HCT116 (cell line): ENCODE data around the gene HEG1. TPM values are rescaled to one million over a fixed set of nuclear protein-coding genes. Genes with fewer than 3 reads are reported as not detected.

Experiments used
- ATAC-seq: fragments of 200-7000 bp; cut with Tn5 transposase; 2 replicates; pipeline ENCODE4 v1.9.1; 2020; ENCODE audit warnings: mild to moderate bottlenecking, moderate library complexity
- BruUV-seq: library from RNA; stranded (reverse); fragments of 400-500 nt; replicated peaks from 2 replicates; lab custom pipeline; 2021; lab: Mats Ljungman, UMichigan
- CTCF ChIA-PET: fragments of 300-600 bp; sonication (Branson Sonifier 250); formaldehyde crosslinking; loops from one replicate; lab custom pipeline; 2021; ENCODE audit warnings: antibody characterized with exemption; lab: Charles Lee
- POLR2A ChIA-PET: fragments of 300-600, 350-600 bp; sonication (Branson Sonifier 250); formaldehyde crosslinking; loops from one replicate; lab custom pipeline; 2021; ENCODE audit warnings: antibody characterized with exemption; lab: Charles Lee
- RAD21 ChIA-PET, 2 experiments: fragments of 300-600 bp; sonication (Branson Sonifier 250); formaldehyde crosslinking; loops; one replicate each; lab custom pipeline; 2023; ENCODE audit warnings: low total read pairs in 2 of 2; ENCODE audit not compliant: uncharacterized antibody in 2 of 2, unreplicated experiment in 2 of 2, low non-redundant PET in 1 of 2; lab: Charles Lee
- DNase-seq: peaks from one replicate; pipeline ENCODE4 v3.0.0-alpha.2; 2010; ENCODE audit warnings: low read depth, low spot score
- H2AFZ ChIP-seq: fragments of 200-600 bp; shearing (Covaris generic), sonication (generic); 2 replicates; pipeline ENCODE4 v1.6.1; 2017; ENCODE audit warnings: low read depth, mixed run types, mixed read lengths, antibody characterized with exemption, low read length; ENCODE audit not compliant: poor library complexity, severe bottlenecking
- H3K27ac ChIP-seq: 2 replicates; pipeline ENCODE4 v1.5.1; 2012; ENCODE audit warnings: low read depth, low read length
- H3K27me3 ChIP-seq: fragments of 200-600 bp; sonication (generic); 2 replicates; pipeline ENCODE4 v1.6.1; 2016; ENCODE audit warnings: mixed run types, low read length, mixed read lengths; ENCODE audit not compliant: insufficient read depth
- H3K36me3 ChIP-seq, 2 experiments: fragments of 200-500 bp in 1 of 2; fragments of 200-600 bp in 1 of 2; sonication (Bioruptor generic) in 1 of 2; sonication (generic) in 1 of 2; 2 replicates each; pipeline versions ENCODE4 v1.5.1 to v1.6.1; 2014 to 2016; ENCODE audit warnings: low read length in 2 of 2, inconsistent platforms in 1 of 2, mixed read lengths in 1 of 2, mixed run types in 1 of 2; ENCODE audit not compliant: insufficient read depth in 2 of 2, control insufficient read depth in 1 of 2
- H3K4me1 ChIP-seq, 2 experiments: fragments of 200-600 bp in 1 of 2; sonication (generic) in 1 of 2; 2 replicates each; pipeline versions ENCODE4 v1.5.1 to v1.6.1; 2012 to 2017; ENCODE audit warnings: low read length in 2 of 2, inconsistent platforms in 1 of 2, mild to moderate bottlenecking in 1 of 2, mixed read lengths in 1 of 2, mixed run types in 1 of 2, moderate library complexity in 1 of 2; ENCODE audit not compliant: insufficient read depth in 2 of 2, control insufficient read depth in 1 of 2
- H3K4me2 ChIP-seq: fragments of 200-600 bp; sonication (generic); 2 replicates; pipeline ENCODE4 v1.6.1; 2017; ENCODE audit warnings: mixed run types, low read length, mixed read lengths
- H3K4me3 ChIP-seq, 2 experiments: fragments of 200-600 bp in 1 of 2; sonication (generic) in 1 of 2; replicated peaks in 1 of 2; 2 replicates each; pipeline ENCODE4 v1.5.1; 2011 to 2016; ENCODE audit warnings: low read length in 2 of 2, control low read depth in 1 of 2, low read depth in 1 of 2, mild to moderate bottlenecking in 1 of 2, mixed read lengths in 1 of 2, mixed run types in 1 of 2
- H3K79me2 ChIP-seq: fragments of 200-600 bp; sonication (generic); 2 replicates; pipeline ENCODE4 v1.6.1; 2017; ENCODE audit warnings: mild to moderate bottlenecking, mixed run types, low read length, moderate library complexity, mixed read lengths; ENCODE audit not compliant: insufficient read depth
- H3K9ac ChIP-seq: fragments of 200-600 bp; sonication (generic); 2 replicates; pipeline ENCODE4 v1.6.1; 2016; ENCODE audit warnings: low read length, mixed read lengths
- H3K9me2 ChIP-seq: fragments of 200-600 bp; sonication (generic), shearing (Covaris generic); 2 replicates; pipeline ENCODE4 v1.6.1; 2017; ENCODE audit warnings: mixed run types, mild to moderate bottlenecking, moderate library complexity; ENCODE audit not compliant: insufficient read depth
- H3K9me3 ChIP-seq, 2 experiments: fragments of 200-500 bp in 1 of 2; fragments of 200-600 bp in 1 of 2; sonication (Bioruptor generic) in 1 of 2; sonication (generic) in 1 of 2; 2 replicates each; pipeline ENCODE4 v1.6.1; 2014 to 2017; ENCODE audit warnings: low read length in 2 of 2, mixed read lengths in 2 of 2, inconsistent platforms in 1 of 2, low read depth in 1 of 2, mild to moderate bottlenecking in 1 of 2, mixed run types in 1 of 2, moderate library complexity in 1 of 2; ENCODE audit not compliant: control insufficient read depth in 1 of 2, insufficient read depth in 1 of 2
- H4K20me1 ChIP-seq: fragments of 200-600 bp; sonication (generic), shearing (Covaris generic); 2 replicates; pipeline ENCODE4 v1.6.1; 2017; ENCODE audit warnings: mixed run types, mild to moderate bottlenecking, moderate library complexity; ENCODE audit not compliant: insufficient read depth
- CBX3 ChIP-seq: IDR thresholded peaks from 2 replicates; pipeline ENCODE4 v1.6.1; 2012; ENCODE audit warnings: low read depth
- JUND ChIP-seq: IDR thresholded peaks from 2 replicates; pipeline ENCODE4 v1.6.1; 2012
- RAD21 ChIP-seq: IDR thresholded peaks from 2 replicates; pipeline ENCODE4 v1.6.1; 2012; ENCODE audit warnings: low read depth, mild to moderate bottlenecking
- YY1 ChIP-seq: IDR thresholded peaks from 2 replicates; pipeline ENCODE4 v1.6.1; 2011; ENCODE audit warnings: low read length, low read depth, moderate library complexity, mild to moderate bottlenecking; ENCODE audit not compliant: insufficient replicate concordance; ENCODE audit errors: extremely low read depth
- ZNF274 ChIP-seq: fragments of 200-500 bp; sonication (Bioruptor generic); IDR thresholded peaks from 2 replicates; pipeline ENCODE4 v1.6.1; 2014; ENCODE audit warnings: mild to moderate bottlenecking, low read depth, low read length, inconsistent platforms
- intact Hi-C: fragments of 100-400 bp; cut with micrococcal nuclease; formaldehyde crosslinking; loops from 2 replicates; pipeline ENCODE4 v1.10.0; 2022
- total RNA-seq: library from RNA; stranded (reverse); gene quantifications from one replicate; pipeline ENCODE4 v1.2.1, GENCODE V29; 2021; ENCODE audit not compliant: unreplicated experiment
- TF ChIP-seq, protein P1 (sequence below), 3 experiments: fragments of 200-600 bp in 1 of 3; sonication (generic) in 1 of 3; IDR thresholded peaks in 2 of 3; conservative IDR thresholded peaks in 1 of 3; 2 replicates each; pipeline ENCODE4 v1.5.1; 2012 to 2017; ENCODE audit warnings: low read depth in 2 of 3, low read length in 2 of 3, antibody characterized with exemption in 1 of 3, borderline replicate concordance in 1 of 3, control low read depth in 1 of 3, mild to moderate bottlenecking in 1 of 3, mixed read lengths in 1 of 3, mixed run types in 1 of 3, moderate library complexity in 1 of 3; ENCODE audit not compliant: insufficient read depth in 1 of 3
- TF ChIP-seq, protein P2 (sequence below): IDR thresholded peaks from 2 replicates; pipeline ENCODE4 v1.6.1; 2012

Gene HEG1
- total RNA-seq, 1 experiment from 2014 or later: 2.6 TPM

DNA sequence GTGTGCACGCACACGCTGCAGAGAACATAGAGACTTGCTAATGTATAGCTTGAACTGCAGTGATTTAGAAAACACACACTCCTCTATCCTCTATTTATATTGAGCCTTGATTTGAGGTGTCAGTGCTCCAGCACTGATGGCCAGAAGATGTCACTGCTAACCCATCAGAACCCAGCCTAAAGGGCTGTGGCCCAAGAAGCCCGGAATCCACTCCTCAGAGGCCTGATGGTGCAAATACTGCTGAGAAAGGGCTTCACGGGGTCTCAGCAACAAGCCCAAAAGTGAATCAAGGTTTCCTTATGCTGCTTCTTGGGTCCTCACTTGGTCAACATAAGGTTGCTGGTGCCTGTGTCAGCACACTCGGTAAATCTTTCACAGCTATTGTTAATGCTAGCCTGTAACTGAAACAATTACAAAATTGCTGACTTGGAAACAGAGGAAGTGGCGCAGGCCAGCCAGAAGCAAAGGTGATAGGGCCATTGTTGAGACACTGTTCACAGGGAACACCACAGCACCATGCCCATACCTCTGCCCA lies 60.3 kb downstream of the HEG1 start:
- H3K9me3 ChIP-seq: no peaks in the 10 kb centered on the region
- TF ChIP-seq, protein P1, sequence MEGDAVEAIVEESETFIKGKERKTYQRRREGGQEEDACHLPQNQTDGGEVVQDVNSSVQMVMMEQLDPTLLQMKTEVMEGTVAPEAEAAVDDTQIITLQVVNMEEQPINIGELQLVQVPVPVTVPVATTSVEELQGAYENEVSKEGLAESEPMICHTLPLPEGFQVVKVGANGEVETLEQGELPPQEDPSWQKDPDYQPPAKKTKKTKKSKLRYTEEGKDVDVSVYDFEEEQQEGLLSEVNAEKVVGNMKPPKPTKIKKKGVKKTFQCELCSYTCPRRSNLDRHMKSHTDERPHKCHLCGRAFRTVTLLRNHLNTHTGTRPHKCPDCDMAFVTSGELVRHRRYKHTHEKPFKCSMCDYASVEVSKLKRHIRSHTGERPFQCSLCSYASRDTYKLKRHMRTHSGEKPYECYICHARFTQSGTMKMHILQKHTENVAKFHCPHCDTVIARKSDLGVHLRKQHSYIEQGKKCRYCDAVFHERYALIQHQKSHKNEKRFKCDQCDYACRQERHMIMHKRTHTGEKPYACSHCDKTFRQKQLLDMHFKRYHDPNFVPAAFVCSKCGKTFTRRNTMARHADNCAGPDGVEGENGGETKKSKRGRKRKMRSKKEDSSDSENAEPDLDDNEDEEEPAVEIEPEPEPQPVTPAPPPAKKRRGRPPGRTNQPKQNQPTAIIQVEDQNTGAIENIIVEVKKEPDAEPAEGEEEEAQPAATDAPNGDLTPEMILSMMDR (IDR thresholded peaks at IDR 0.05 in 2 of 3, conservative IDR thresholded peaks at IDR 0.05 in 1 of 3; ENCODE audit: borderline replicate concordance in 1 of 3, insufficient read depth in 1 of 3, low read depth in 2 of 3, low read length in 2 of 3): peak; percentile 65 to 84 (median 79)
- TF ChIP-seq RAD21 (peak; percentile 94), ZNF274 (no peak), YY1 (no peak)
- TF ChIP-seq, all 23 proteins: peak for 2
- intact Hi-C loops: loop anchor here (1.0 to 2.0 kb wide), 3 partner anchors 155 to 590 kb away; no protein-coding TSS in a partner anchor
- Histone ChIP-seq H3K36me3 (no peaks in the 10 kb centered on the region), H4K20me1 (no peaks in the 10 kb centered on the region), H3K4me1 (no peaks in the 10 kb centered on the region), H3K4me3 (no peak overlapping the region), H3K9ac (no peak overlapping the region), H3K27me3 (no peaks in the 10 kb centered on the region), H2AFZ (no peak overlapping the region), H3K4me2 (no peak overlapping the region), H3K79me2 (no peaks in the 10 kb centered on the region), H3K27ac (no peak overlapping the region), H3K9me2 (no peaks in the 10 kb centered on the region)
- ATAC-seq (peak; percentile 98), DNase-seq (peak; percentile 34)
- ChIA-PET POLR2A (no interaction called here), CTCF (interaction anchor here (0.9 to 2.3 kb wide), 7 partner anchors 443 to 592 kb away, joined by 4 to 12 read pairs (median 5); no protein-coding TSS in a partner anchor), RAD21 (interaction anchor here in 1 of 2 experiments (1.3 kb wide), 1 partner anchor 335 kb away, joined by 3 read pairs; no protein-coding TSS in a partner anchor)
- BruUV-seq: no TSS peak

DNA sequence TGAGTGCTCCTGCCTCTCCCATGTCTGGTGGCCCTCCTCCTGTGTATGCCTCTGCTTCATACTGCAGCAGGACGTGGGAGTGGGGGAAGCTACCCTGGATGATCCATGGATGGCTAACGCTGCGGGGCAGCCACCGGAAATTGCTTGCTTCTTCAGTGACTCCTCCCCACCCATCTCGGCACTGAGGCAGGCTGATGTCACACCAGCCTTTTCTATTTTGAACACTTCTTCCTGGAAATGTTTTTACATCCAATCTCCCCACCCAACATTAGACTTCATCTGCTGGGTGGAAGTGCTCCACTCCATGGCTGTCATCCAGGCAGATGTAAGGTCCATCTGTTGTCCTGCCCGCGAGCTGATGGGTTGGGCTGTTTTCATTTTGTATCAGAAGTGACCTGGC lies 62.3 kb downstream of the HEG1 start:
- TF ChIP-seq, protein P2, sequence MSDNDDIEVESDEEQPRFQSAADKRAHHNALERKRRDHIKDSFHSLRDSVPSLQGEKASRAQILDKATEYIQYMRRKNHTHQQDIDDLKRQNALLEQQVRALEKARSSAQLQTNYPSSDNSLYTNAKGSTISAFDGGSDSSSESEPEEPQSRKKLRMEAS: no peak
- no peak for TF ChIP-seq JUND
- no peak for TF ChIP-seq CBX3
- TF ChIP-seq, all 23 proteins: peak for 0
- Histone ChIP-seq H3K36me3 (no peaks in the 10 kb centered on the region), H3K27me3 (no peaks in the 10 kb centered on the region), H4K20me1 (no peaks in the 10 kb centered on the region), H3K9me2 (no peaks in the 10 kb centered on the region), H3K4me3 (no peak overlapping the region), H3K79me2 (no peaks in the 10 kb centered on the region), H3K4me1 (no peaks in the 10 kb centered on the region), H3K4me2 (no peak overlapping the region), H3K9me3 (no peaks in the 10 kb centered on the region), H2AFZ (no peak overlapping the region), H3K9ac (no peak overlapping the region), H3K27ac (no peak overlapping the region)
- BruUV-seq: no TSS peak
- POLR2A ChIA-PET: no interaction called here
- RAD21 ChIA-PET: no interaction called here
- DNase-seq: no peak
- intact Hi-C loops: no loop called here
- no peak for ATAC-seq
- CTCF ChIA-PET: no interaction called here
